EL (cell line): ENCODE results near the gene AAMP.

Source experiments
- DNase-seq: peaks from one replicate; pipeline ENCODE4 v3.0.0-alpha.2; 2016

The AAMP gene

DNA sequence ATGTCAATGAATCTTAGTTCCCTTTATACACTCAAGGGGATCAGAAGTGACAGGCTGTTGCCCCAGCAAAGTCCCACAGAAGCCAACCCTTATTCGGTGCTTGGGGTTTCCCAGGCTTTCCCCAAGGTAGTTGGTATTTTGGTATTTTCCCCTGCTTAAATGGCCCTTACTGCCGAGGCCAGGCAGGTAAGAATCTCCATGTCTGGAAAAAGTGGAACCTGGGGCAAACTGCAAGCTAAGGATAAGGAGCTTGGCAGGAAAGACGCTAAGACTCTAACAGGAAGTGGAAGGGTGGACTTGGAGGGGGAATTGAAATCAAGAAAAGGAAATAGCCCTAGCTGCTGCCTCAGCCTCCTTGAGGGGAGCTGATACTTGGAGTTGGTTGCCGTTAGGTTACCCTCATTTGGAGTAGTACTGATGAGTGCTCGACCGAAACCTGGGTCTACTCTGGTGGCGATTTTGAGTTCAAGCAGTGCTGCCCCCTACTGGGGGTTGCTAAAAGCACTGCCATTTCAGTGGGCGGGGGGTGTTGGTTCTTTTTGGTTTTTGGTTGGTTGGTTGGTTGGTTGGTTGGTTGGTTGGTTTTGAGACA, 12.5 kb downstream of the AAMP start:
- peak; percentile 25 for DNase-seq

DNA sequence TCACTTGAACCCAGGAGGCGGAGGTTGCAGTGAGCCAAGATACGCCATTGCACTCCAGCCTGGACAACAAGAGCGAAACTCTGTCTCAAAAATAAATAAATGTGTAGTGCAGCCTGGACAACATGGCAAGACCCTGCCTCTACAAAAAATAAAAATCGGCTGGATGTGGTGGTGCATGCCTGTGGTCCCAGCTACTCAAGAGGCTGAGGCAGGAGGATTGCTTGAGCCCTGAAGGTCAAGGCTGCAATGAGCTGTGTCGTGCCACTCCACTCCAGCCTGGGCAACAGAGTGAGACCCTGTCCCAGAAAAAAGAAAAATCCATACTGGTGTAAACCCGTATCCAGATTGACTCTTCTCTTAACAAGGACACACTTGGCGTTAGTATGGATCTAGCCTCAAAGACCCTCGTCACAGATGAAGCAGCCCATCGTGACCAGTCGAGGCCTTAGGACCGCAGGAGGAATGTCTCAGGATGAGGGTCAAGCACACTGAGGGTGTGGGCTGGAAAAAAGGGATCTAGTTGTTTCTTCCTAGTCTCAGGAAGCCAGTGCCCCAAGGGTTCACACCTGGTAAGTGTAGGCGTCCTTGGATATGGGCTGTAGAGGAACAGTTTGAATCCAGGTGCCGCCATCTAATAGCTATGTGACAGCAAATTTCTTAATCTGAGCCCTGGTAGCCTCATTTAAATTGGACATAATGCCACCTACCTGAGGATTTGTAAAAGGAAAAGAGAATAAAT, 13.2 kb downstream of the AAMP start:
- DNase-seq = no peak

DNA sequence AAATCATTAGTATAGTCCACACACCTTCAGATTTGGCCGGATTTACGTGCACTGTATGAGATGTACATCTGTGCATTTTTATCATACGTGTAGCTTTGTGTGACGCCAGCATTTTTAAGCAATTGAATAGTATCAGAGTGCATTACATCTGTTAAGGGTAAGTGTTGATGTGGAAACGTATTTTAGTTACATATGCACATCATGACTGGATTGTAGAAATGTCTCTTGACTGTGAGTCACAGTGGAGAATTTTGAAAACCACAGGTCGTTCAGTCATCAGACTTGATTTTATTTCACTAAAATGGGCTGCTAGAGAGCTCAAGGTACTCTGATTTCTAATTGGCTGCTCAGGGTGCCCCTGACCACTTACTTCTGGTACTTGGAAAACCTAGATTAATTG, 14.5 kb downstream of the AAMP start:
- DNase-seq = peak; percentile 57

DNA sequence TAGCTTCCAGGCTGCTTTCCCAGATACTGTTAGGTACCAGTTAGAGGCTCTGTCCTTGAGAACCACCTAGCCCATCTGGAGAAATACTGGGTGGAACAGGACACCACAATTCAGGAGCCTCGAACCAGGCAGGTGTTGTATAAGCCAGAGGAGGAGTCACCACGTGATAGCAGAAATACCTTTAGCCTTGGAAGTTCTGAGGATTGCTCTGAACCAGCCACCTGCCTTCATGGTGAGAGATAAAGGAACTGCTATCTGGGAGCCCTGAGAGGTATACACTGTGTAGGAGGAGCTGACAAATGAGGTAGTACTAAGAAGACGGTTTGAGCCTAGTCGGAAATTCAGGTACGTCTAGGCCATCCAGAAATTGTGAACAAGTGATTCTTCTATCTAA, 16.7 kb downstream of the AAMP start:
- DNase-seq = no peak

DNA sequence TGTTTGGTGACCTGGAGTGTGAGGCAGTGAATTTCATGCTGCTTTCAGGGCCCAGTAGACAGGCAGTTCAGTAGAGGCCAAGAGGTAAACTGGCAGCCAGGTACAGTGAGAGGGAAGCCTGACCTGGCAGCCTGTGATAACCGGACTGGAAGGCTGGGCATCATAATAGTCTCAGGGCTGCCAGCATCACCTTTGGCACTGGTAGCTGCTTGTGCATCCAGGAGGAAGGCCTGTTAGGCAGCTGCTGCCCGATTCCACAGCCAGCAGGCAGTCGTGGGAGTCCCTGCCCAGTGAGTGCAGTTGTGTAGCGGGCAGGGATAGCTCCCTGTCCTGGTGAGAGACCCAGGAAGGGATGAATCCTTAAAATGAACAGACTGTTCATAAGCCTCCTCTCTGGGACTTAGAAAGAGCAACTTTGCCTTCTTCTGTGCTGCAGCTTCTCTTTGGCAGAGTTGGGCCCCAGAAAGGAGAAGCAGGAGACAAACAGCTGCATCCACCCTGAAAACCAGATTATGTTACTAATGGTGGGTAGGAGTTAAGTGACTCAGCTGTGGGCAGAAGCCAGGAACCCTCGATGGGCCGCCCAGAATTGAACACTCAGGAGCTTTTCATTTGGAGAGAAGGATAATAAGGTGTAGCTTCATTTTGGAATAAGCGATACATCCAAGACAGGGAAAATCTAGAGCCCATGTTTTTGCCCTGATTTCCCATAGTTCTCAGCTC, 17.3 kb downstream of the AAMP start:
- DNase-seq = no peak

DNA sequence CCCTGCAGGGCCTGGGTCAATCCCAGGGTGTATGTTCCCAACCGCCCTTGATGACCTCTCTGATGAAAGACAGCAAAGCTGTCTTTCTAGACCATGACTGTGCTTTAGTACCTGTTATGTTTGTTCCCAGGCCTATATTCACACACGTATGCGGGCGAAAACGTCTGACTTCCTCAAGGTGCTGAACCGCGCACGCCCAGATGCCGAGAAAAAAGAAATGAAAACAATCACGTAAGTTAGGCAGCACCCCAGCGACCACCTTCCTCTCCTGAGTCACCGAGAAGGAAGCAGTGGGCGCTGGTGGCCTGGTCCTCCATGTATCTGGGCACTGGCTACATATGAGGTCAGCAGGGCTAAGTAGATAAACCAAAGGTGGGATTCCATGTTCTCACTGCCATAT, 20.2 kb downstream of the AAMP start:
- DNase-seq = no peak

DNA sequence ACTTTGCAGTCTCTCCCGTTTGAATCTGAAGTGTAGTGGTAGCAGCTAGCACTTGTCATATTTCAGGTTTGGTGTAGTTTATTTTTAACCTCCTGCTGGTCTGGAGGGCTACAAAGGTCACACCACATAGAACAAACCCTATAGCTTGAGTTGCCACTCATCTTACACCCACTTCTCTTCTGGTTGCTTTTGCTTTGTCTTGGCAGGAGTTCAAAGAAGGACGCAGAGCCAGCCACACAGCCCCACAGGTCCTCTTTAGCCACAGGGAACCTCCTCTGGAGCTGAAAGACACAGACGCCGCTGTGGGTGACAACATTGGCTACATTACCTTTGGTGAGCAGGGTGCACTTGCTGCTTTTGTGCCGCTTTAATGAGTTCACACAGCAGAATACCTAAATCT, 24.7 kb downstream of the AAMP start:
- DNase-seq = no peak

DNA sequence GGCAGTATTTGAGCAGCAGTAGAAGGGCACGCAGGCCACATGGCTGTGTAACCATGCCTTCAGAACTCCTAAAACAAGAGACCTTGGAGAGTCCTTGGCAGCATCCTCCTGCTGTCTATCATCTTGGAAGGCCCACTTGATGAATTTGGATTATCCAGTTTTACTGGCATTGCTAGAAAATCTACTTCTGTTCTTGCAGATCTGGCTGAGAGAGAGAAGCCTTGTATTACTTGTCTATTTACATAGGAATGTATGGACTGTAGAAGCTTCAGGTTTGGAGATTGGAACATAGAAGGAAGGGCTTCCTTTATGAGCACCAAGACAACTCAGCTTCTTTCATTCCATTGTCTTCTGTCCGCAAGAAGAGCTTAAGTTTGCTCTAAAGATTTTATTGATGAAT, 25.3 kb downstream of the AAMP start:
- DNase-seq = no peak

DNA sequence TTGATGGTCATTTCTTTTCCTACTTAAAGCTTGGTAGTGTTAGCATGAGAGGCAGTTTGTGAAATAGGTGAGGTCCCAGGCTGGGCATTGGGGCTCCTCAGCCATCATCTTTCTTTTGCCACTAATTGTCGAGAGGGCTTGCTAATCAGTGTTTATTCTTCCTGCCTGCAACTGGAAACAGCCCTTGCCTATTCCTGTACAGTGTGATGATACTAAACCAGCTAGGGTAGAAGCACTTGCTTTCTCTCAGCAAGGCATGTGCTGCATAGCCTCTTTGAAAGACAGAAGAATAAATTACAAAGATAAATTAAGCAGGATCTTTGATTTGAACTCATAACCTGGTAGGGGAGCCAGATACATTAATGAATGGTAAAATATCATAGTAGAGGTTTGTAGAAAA, 25.7 kb downstream of the AAMP start:
- DNase-seq = no peak

DNA sequence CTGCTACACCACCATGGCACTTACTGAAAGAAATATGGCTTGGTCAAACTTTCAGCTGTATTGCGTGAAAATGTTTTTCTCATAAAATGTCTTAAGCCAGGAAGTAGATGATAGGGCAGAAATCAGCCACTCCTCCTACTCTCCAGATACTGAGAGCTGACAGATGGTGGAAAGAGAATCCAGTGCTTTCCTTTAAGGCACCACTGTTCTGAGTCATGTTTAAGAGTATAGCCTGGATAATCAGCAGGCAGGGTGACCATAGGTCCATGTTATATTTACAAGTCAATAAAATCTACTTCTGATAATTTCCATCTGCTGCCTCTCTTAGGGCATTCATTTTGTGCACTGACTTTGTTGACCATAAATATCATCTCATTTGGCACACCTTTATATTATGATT, 31.1 kb downstream of the AAMP start:
- DNase-seq = no peak

DNA sequence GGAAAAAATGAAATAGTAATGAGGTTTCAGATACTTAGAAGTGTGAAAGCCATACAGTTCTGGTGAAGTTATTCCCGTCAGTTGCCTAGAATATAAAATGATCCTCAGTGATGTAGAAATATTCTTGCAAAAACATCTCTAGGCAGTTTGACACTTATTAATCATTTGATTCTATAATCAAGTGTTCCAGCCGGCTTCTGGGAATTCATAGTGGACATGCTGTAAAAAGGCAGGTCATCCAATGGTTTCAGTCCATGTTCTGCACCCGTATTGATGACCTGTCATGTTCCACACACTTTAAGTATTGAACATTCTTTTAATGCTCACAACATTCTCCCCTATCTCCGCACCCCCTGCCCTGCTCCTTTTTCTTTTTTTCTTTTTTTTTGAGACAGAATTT, 33.1 kb downstream of the AAMP start:
- DNase-seq = no peak

DNA sequence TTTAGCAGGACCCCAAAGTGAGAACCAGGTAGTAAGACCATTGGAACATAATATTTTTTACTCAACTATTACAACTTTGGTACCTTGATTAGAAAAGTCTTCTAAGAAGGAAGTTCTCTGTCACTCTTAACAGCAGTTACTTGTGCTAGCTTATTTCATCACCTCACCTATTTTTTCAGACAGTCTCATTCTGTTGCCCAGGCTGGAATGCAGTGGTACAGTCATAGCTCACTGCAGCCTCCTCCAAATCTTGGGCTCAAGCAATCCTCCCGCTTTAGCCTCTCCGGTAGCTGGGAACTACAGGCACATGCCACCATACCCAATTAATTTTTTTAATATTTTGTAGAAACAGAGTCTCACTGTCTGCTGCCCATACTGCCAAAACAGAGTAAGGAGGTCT, 34.9 kb downstream of the AAMP start:
- no peak for DNase-seq

DNA sequence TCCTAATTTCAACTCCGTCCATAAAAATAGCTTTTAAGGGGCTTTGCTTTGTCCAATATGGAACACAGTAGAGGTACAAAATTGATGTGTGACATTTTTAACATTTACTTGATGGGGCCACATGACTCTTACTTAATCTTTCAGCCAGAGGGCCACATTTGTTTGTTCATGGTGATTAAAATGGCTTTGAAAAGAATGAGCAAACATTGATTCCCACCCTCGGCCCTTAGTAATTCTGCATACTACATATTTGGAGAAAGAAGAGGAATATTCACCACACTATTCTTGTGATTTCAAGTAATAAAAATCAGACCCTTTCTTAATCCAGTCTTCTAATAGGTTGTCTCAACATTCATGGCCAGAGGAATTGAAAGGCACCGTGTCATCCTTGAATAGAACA, 35.4 kb downstream of the AAMP start:
- no peak for DNase-seq

DNA sequence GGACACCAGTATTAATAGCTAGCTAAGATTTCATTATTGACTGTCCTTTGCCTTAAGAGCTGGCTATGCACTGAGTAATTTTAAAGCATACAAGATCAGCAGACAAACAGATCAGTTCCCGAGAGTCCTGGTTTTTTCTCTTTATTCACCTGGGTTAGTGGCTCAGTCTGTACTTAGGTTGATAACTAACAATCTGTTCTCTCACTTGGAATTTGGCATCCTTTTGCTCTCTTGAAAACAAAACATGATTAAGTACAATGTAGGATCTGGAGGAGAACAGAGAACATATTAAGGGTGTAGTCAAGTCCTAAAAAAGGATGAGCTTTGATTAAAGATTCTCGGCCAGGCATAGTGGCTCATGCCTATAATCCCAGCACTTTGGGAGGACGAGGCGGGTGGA, 36.4 kb downstream of the AAMP start:
- DNase-seq = no peak

DNA sequence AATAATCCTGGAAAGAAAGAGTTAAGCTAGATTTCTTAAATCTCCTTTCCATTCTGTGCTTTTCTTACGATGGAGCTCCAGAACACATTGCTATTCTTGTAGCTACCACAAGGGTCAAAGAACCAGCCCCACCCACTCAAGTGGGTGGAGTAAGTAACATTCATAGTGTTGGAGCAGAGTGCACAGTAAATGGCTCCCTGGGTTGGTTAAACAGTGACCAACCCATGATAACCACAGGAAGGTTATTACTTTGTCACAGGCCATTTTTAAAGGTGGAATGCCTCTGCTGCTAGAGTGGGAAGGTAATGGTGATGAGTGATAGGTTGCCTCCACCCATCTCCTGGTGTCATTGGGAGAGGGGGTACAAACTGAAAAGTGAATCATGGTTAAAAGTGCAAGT, 39.1 kb downstream of the AAMP start:
- DNase-seq = peak; percentile 37

DNA sequence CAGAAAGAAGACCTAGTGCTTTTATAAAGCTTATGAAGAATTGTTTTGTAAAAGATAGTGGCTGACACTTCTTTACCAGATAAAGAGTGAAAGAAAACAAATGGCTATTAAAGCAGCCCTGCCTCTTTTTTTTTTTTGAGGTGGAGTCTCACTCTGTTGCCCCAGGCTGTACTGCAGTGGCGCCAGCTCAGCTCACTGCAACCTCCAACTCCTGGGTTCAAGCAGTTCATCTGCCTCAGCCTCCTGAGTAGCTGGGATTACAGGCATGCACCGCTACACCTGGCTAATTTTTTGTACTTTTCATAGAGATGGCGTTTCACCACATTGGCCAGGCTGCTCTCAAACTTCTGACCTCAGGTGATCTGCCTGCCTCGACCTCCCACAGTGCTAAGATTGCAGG, 40.1 kb downstream of the AAMP start:
- peak; percentile 70 for DNase-seq

DNA sequence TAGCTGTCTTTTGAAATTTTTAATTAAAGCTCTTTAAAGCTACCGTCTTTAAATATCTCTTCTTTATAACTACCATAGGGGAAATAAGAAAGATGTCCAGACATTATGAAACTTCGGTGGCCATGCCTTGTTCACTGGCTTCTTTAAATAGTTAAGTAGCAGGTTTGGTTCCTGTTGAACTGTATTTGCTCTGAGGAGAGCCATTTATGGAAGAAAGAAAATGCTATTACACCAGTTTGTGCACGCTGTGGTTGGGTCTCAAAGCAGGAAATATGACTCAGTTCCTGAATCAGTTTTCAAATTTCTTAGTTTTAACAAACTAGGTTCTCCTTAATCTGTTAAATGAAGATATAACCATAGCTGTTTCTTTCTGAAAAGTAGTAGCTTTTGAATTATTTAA, 40.7 kb downstream of the AAMP start:
- DNase-seq = peak; percentile 85

DNA sequence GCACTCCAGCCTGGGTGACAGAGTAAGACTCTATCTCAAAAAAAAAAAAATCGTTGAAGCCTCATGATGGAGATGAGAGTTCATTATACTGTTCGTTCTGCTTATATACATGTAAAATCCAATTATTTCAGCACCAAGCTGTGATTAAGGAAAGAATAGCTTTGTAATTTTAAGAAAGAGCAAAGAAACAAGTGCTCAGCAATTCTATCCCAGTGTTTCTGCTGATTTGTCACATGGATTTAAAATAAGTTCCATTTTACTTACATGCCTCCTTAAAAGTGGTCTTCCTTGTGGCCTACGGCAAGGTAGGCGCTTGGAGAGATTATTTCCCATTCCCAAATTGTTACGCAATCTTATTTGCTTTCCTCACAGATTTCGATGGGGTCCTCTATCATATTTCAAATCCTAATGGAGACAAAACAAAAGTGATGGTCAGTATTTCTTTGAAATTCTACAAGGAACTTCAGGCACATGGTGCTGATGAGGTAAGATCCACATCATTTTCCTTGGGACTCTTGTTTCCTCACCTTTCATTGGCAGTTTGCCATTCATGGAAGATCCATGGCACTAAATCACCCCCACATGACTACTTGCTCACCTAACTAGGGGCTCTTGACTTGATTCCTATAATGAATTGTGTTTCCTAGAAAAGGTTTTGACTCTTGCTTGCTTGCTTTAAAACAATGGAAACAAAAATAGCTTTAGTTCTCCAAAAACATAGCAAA, 41.4 kb downstream of the AAMP start:
- peak; percentile 18 for DNase-seq

DNA sequence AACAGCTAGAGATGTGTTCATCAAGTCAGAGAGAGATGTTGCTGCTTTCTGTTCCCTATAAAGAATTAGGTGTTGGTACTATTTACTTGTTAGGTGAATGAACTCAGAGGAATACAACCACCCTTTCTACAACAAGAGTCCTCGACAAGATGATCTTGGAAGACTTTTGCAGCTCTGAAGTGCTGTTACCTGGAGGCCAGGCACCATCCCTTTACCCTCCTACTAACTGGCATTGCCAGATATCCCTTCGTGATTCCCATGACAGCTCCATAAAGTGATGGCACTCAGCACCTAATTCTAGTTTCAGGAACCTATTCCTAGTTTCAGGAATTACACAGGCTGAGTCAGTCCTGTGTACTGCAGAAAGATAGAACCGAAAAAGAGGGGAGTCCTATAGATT, 43.0 kb downstream of the AAMP start:
- no peak for DNase-seq

DNA sequence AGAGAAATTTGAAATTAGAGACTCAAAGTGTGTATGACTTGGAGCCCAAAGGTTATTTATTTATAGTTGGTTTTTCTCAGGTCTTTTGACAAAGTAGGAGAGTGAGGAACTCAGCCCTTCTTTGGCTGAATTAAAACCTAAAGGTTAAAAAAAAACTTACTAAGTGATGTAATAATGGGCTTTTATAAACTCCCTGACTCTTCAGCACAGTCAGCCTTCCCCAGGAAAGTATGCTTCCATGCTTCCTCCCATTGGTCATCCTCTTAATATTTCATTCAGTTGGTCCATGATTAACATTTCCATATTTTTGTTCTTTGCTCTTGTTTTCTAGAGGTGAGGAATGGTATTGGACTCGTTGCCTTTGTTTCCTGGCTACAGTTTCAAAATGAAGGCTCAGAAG, 45.8 kb downstream of the AAMP start:
- DNase-seq = peak; percentile 16

DNA sequence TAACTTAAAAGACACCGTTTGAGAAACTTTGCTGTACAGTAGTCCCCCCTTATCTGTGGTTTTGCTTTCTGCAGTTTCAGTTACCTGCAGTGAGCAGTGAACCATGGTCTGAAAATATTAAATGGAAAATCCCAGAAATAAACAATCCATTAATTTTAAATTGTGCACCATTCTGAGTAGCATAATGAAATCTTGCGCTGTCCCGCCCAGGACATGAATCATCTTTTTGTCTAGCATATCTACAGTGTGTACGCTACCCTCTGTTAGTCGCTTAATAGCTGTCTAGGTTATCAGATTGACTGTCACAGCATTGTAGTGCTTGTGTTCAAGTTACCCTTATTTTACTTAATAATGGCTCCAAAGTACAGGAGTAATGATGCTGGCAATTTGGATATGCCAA, 46.9 kb downstream of the AAMP start:
- DNase-seq = no peak

DNA sequence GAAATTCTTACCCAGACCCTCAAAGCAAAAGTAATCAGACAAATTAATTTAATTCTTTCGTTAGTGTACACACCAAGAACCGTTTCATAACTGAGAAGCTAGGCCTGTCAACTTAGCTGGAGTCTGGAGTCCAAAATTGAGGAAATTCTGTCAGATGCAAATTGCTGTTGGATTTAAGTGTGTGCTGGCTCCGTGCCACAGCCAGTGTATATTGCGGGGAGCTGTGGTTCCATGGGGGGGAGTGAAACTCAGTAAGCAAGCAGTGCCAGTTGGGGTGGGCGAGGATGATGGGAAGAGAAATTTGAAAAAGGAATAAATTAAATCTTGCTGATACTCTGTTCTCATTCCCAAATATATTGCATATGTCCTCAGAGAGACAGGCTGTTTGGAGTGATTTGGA, 48.9 kb downstream of the AAMP start:
- DNase-seq = no peak

DNA sequence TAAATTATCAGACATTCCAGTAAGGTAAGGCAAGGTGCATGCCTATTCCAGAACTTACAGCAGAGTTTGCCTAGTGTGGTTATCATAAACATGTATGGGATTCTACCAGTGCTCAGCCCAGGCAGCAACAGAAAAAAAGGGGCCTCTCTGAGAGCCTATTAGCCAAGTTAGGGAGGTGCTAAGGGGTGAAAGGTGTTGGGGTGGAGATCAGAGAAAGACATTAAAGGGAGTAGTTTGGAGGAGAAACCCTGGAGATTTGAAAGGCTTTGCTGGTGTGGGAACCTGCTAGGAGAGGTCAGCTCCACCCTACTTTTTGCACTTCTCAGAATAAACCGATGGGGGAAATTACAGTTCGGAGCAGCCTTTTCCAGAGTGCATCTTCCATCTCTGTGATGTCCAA, 50.0 kb downstream of the AAMP start:
- DNase-seq = no peak
